Measurements from ENCODE around the gene CD47. TPM values are rescaled to one million over a fixed set of nuclear protein-coding genes. Genes with fewer than 3 reads are reported as not detected.

CD47 gene
- total RNA-seq, 1 experiment from 2014 or later = 34.7 TPM

DNA sequence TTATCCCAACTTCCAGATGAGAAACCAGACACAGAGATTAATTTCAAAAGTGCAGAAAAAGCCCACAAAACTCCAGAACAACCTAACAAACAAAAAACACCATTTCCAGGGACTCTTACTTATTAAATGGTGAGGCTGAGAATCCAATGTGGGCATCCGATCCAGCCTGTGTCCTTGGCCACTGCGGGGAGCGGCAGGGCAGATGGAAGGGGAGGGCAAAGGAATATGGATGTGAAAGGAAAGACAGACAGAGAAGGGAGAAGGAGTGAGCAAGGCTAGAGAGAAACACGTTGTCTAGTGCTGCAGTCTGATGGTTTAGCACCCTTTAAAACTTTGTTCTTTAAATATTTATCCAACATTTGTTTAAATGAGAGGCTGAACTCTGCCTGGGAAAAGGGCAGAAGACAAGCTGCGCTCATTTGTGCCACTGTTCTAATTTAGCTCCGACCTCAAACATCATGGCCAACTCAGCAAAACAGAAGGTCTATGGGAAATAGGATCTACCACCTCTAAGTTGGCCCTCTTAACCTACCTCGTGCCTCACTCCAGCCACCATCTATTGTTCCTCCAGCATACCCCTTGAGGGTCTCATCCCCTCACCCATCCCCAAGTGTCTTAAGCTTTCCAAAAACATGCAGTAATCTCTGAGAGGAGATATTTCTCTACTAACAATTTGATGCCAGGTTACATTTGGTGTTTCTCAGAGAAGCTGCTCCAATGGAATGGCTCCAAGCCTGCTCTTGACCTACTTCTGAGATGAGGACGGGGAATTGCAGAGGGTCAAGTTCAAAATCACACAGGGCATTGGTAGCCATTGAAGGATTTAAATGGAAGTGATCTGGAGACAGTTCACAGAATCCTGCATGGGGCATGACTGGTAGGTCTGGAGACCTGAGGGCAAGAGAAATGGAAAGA lies 77.4 kb downstream of the CD47 start:
- H3K36me3 ChIP-seq (ENCODE audit: insufficient read depth, low read length, poor library complexity, severe bottlenecking) = no peaks in the 10 kb centered on the region
- ChIA-PET CTCF (no interaction called here), POLR2A (ENCODE audit: low non-redundant PET) (no interaction called here)
- H3K27ac ChIP-seq (ENCODE audit: low read depth, low read length, poor library complexity, severe bottlenecking) = no peak overlapping the region
- no peak for DNase-seq (ENCODE audit: low spot score)
- peaks cover 35% of the 10 kb centered on the region for H3K27me3 ChIP-seq (replicated peaks; ENCODE audit: insufficient read depth, low read depth, low read length, poor library complexity)
- no peaks in the 10 kb centered on the region for H3K9me3 ChIP-seq (ENCODE audit: low read depth, low read length, poor library complexity, severe bottlenecking)
- H3K4me3 ChIP-seq (ENCODE audit: low read depth, low read length, poor library complexity, severe bottlenecking) = no peak overlapping the region
- TF ChIP-seq, protein P1, sequence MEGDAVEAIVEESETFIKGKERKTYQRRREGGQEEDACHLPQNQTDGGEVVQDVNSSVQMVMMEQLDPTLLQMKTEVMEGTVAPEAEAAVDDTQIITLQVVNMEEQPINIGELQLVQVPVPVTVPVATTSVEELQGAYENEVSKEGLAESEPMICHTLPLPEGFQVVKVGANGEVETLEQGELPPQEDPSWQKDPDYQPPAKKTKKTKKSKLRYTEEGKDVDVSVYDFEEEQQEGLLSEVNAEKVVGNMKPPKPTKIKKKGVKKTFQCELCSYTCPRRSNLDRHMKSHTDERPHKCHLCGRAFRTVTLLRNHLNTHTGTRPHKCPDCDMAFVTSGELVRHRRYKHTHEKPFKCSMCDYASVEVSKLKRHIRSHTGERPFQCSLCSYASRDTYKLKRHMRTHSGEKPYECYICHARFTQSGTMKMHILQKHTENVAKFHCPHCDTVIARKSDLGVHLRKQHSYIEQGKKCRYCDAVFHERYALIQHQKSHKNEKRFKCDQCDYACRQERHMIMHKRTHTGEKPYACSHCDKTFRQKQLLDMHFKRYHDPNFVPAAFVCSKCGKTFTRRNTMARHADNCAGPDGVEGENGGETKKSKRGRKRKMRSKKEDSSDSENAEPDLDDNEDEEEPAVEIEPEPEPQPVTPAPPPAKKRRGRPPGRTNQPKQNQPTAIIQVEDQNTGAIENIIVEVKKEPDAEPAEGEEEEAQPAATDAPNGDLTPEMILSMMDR (conservative IDR thresholded peaks at IDR 0.05; ENCODE audit: low read depth, low read length) = no peak
- TF ChIP-seq EZH2 (IDR thresholded peaks at IDR 0.05; ENCODE audit: borderline replicate concordance, low read depth, low read length, poor library complexity, severe bottlenecking) = no peak
- intact Hi-C loops (cut with micrococcal nuclease; ENCODE audit: unreplicated experiment) = no loop called here
- no TSS peak for BruUV-seq (replicated peaks)
- H3K4me1 ChIP-seq (ENCODE audit: insufficient read depth, low read length, poor library complexity, severe bottlenecking) = no peaks in the 10 kb centered on the region

DNA sequence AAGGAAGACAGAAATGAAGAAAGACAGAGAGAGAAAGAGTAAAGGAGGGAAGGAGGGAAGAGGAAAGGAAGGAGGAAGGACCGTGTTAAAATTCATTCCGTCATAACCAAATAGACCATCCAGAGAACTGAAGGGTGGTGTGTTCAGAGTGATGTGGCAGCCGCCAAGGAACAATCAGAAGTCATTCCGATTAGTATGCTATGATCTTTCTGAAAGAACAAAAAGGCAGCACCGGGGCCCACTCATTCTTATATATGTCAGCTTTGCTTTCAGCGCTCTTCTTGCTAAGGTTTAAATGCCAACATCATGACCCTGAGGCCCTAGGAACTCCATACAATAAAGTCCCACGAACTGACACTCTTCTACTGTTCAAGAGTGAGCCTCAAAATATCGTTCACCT lies 78.5 kb downstream of the CD47 start:
- BruUV-seq (replicated peaks) = no TSS peak
- CTCF ChIA-PET = no interaction called here
- no peaks in the 10 kb centered on the region for H3K4me1 ChIP-seq (ENCODE audit: insufficient read depth, low read length, poor library complexity, severe bottlenecking)
- H3K27ac ChIP-seq (ENCODE audit: low read depth, low read length, poor library complexity, severe bottlenecking) = no peak overlapping the region
- intact Hi-C loops (cut with micrococcal nuclease; ENCODE audit: unreplicated experiment) = no loop called here
- peaks cover 25% of the 10 kb centered on the region for H3K27me3 ChIP-seq (replicated peaks; ENCODE audit: insufficient read depth, low read depth, low read length, poor library complexity)
- no peaks in the 10 kb centered on the region for H3K36me3 ChIP-seq (ENCODE audit: insufficient read depth, low read length, poor library complexity, severe bottlenecking)
- H3K9me3 ChIP-seq (ENCODE audit: low read depth, low read length, poor library complexity, severe bottlenecking) = no peaks in the 10 kb centered on the region
- no peak for DNase-seq (ENCODE audit: low spot score)
- TF ChIP-seq, protein P1 (conservative IDR thresholded peaks at IDR 0.05; ENCODE audit: low read depth, low read length) = no peak
- TF ChIP-seq EZH2 (IDR thresholded peaks at IDR 0.05; ENCODE audit: borderline replicate concordance, low read depth, low read length, poor library complexity, severe bottlenecking) = no peak
- POLR2A ChIA-PET (ENCODE audit: low non-redundant PET) = no interaction called here
- H3K4me3 ChIP-seq (ENCODE audit: low read depth, low read length, poor library complexity, severe bottlenecking) = no peak overlapping the region

DNA sequence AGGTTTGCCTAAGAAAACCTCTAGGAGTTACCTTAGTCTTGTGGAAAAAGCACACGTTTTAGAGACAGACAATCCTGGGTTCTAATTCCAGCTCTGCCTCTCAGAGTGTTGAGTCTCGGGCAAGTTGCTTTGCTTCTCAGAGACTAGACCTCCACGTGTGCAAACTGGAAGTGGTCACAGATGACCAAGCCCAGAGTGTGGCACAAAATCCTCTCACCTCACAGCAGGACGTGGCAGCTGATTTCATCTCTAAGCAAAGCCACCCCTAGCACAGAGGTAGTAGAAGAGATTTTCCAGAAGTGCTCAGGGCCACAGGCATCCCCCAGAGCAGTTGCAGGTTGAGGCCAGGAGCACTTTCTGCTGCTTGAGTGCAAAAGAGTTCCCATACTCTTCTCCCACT lies 79.2 kb downstream of the CD47 start:
- POLR2A ChIA-PET (ENCODE audit: low non-redundant PET) = no interaction called here

More for the DNA sequence above, 79.2 kb downstream of the CD47 start:
- Histone ChIP-seq H3K27me3 (replicated peaks; ENCODE audit: insufficient read depth, low read depth, low read length, poor library complexity) (peaks cover 20% of the 10 kb centered on the region), H3K4me3 (ENCODE audit: low read depth, low read length, poor library complexity, severe bottlenecking) (no peak overlapping the region), H3K9me3 (ENCODE audit: low read depth, low read length, poor library complexity, severe bottlenecking) (no peaks in the 10 kb centered on the region), H3K36me3 (ENCODE audit: insufficient read depth, low read length, poor library complexity, severe bottlenecking) (no peaks in the 10 kb centered on the region), H3K4me1 (ENCODE audit: insufficient read depth, low read length, poor library complexity, severe bottlenecking) (no peaks in the 10 kb centered on the region), H3K27ac (ENCODE audit: low read depth, low read length, poor library complexity, severe bottlenecking) (no peak overlapping the region)
- DNase-seq (ENCODE audit: low spot score) = no peak
- TF ChIP-seq, protein P1 (conservative IDR thresholded peaks at IDR 0.05; ENCODE audit: low read depth, low read length) = no peak
- TF ChIP-seq EZH2 (IDR thresholded peaks at IDR 0.05; ENCODE audit: borderline replicate concordance, low read depth, low read length, poor library complexity, severe bottlenecking) = no peak
- BruUV-seq (replicated peaks) = no TSS peak
- intact Hi-C loops (cut with micrococcal nuclease; ENCODE audit: unreplicated experiment) = no loop called here
- CTCF ChIA-PET = no interaction called here

Data from A673 (cell line).